IPS DF 4.7 (cell line): ENCODE results near the gene BTBD6.
"Not testable (repeated sequence)": the region's sequence is repeated elsewhere in the genome, so short reads cannot be mapped to it uniquely, and the experiment has no call there.

Source experiments
- DNase-seq: peaks from one replicate; pipeline ENCODE4 v3.0.0-alpha.2; 2013; ENCODE audit warnings: low spot score; ENCODE audit errors: extremely low read depth

Gene BTBD6

DNA sequence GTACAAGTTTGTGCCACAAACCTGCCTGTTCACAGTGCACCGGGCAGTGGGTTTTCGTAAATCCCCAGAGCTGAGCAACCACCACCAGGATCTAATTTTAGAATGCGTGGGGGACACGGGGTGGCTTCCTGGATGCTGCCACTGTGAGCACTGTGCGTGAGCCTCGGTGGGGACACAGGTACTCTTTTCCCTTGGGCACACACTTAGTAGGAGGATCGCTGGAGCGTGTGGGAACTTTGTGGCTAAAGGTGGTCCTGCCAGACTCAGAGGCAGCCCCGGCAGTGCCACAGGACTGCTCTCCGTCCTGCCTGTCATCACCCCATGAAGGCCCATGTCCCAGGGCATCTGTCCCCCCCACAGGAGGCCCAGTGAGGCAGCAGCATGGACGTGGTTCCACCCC, 21.1 kb downstream of the BTBD6 start:
- no peak for DNase-seq

DNA sequence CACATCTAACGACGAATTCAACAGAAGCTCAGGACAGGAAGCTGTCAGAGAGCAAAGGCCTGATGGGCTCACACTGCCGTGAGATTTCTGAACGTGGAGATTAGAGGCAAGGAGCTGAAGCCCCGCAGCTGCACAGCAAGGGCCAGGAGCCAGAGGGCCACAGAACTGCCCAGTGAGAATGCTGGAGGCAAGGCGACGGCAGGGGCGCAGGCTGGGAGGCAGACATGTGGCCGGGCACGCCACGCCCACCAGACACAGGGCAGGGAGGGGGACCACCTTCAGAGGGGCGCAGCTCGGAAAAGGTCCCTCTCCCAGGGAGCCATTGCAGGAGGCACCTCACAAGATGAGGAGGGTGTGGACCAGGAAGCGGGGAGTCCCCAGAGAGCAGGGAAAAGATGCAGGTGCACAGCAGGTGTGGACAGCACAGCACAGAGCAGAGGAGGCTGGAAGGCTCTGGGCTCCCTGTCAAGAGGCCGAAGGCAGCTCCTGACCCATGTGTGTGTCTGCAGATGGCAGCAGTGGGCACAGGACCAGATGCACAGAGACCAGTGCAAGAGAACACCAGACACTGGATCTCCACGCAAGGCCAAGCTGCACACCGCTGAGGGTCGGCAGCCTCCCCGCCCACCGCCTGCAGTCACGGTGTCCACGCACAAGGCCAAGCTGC, 23.0 kb downstream of the BTBD6 start:
- no peak for DNase-seq

GRCh38 chr14:105272623-105273022, 24.3 kb downstream of the BTBD6 start:
- no peak for DNase-seq

GRCh38 chr14:105273062-105273461, 24.7 kb downstream of the BTBD6 start:
- DNase-seq, result no peak

GRCh38 chr14:105274637-105275036, 26.3 kb downstream of the BTBD6 start:
- DNase-seq, result no peak

DNA sequence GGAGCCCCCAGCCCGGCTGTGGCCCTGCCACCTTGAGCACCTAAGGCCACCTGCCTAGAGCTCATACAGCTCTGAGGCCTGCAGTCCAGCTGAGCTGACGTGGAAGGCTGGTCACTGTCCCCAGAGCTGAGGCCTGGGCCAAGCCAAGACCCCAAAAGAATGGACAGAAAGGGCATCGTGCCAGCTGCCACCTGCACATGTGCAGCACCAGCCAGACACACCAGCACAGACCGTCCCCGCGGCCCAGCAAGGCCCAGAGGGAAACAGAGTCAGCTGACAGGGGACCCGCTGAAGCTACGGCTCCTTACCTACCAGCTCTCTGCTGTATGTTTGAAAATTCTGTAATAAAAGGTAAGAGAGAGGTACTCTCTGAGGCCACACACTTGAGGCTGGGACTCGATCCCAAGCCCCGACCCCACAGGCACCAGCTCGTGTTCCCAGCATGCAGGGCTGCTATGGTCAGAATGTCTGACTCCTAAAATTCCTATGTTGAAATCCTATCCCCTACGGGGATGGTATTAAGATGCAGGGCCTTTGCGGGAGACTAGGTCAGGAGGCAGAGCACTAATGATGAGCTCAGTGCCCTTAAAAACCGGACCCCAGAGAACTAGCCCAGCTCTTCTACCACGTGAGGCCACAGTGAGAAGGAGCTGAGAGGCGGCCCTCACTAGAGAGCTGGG, 27.1 kb downstream of the BTBD6 start:
- no peak for DNase-seq

DNA sequence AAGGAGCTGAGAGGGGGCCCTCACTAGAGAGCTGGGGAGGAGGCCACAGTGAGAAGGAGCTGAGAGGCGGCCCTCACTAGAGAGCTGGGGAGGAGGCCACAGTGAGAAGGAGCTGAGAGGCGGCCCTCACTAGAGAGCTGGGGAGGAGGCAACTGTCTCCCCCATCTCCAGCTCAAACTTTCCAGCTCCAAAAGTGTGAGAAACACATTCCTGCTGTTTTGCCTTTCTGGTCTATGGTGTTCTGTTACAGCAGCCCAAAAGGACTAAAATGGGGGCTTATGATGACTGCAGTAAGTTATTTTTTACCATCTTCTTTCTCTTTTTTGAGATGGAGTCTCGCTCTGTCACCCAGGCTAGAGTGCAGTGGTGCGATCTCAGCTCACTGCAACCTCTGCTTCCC, 29.1 kb downstream of the BTBD6 start:
- not testable (repeated sequence) for DNase-seq

GRCh38 chr14:105279642-105280361, 31.5 kb downstream of the BTBD6 start:
- no peak for DNase-seq

GRCh38 chr14:105280525-105280924, 32.2 kb downstream of the BTBD6 start:
- no peak for DNase-seq

DNA sequence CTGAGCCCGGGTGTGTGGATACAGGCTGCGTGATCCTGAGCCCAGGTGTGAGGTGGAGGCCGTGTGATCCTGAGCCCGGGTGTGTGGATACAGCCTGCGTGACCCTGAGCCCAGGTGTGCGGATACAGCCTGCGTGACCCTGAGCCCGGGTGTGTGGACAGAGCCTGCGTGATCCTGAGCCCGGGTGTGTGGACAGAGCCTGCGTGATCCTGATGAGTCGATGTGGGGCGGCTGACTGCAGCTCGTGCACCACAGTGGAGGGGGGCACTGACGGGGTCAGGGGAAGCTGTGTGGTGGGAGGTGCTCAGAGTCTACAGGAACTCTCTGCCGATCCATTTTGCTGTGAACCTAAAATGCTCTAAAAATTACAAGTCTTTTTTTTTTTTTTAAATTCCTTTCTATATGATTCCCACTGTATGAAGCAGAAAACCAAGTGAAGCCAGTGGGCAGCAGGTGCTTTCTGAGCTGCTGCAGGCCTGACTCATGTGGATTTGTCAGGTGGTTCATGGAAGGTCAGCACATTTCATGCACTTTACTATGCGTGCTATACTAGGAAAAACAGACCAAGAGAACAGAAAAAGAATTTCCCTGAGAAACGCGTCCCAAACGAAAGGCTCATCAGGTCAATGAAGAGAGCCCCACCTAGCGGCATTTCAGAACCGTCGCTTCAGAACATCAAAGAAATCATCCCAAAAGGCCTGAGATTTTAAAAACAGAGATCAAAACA, 33.2 kb downstream of the BTBD6 start:
- no peak for DNase-seq

- DNase-seq, result no peak
Measured at GRCh38 chr14:105282098-105282725, 33.9 kb downstream of the BTBD6 start.

DNA sequence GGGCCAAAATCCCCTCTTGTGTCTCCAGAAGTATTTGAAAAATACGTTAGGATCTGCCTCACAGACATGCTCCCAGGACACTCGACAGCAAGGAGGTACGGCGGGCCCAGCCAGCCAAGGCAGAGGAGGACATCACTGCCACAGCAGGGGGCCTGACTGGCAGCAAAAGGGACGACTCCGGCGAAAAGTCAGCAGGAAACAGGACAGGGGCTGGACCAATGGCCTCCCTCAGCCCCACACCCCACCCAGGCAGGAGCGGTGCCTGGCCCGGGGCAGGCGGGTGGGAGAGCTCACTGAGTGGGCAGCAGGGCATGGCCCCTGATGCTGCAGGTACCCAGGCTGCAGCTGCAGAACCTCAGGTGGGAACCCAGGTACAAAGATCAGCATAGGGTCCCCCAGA, 34.7 kb downstream of the BTBD6 start:
- no peak for DNase-seq

GRCh38 chr14:105283899-105284298, 35.6 kb downstream of the BTBD6 start:
- no peak for DNase-seq

GRCh38 chr14:105285174-105285573, 36.8 kb downstream of the BTBD6 start:
- no peak for DNase-seq

DNA sequence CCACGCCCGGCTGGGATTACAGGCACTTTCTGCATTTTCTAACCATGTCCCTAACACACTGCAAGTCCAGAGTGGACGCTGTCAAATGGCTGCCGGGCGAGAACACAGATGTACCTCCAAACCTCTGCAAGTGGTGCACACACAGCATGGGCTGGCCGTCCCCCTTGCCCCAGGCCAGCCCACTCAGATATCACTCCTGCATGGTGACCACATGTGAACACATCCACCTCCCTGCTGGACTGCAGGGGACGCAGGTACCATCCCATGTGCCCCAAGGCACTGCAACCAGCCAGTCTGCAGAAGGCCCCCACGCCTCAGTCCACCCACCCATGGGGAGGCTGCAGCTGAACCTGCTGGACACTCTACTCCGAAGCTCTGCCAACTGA, 38.4 kb downstream of the BTBD6 start:
- no peak for DNase-seq

- no peak for DNase-seq
Measured at GRCh38 chr14:105287249-105288102, 39.1 kb downstream of the BTBD6 start.

- not testable (repeated sequence) for DNase-seq
Measured at GRCh38 chr14:105288936-105289335, 40.6 kb downstream of the BTBD6 start.

GRCh38 chr14:105290621-105291346, 42.5 kb downstream of the BTBD6 start:
- DNase-seq, result no peak

DNA sequence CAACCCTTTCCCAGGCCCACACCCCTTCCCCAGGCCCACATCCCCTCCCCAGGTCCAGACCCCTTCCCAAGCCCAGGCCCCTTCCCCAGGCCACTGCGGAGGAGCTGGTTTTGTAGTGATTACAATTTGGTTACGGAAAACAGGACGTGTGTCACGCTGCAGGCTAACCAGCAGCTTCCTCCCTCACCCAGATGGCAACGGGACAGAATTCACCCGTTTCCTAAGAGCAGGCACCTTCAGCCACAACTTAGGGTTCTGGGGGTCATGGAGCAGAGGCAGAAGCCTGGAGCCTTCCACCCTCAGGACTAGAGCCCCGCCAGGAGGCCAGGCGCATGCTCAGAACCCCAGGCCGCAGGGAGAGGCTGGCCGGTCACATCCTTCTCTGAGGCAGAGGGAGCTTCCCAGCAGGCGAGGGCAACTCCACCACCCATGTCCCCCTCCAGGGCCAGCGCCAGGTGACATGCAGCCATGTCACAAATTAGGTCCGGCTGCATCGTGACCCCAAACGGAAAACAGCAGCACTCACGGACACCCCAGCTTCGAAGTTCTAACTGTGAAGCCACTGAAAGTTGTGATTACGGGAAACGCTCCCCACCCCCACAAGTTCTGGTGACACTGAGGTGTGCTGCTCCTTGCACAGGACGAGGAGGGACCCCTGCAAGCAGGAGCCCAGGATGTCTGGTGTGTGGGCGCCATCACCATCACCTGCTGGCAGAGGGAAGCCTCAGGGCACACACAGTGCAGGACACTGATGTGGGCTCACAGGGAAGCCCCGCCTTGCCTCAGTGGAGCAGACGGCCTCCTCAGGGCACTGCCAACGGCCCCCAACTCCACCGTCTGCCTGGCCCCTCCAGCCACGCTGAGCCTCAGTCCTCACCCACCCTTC, 44.7 kb downstream of the BTBD6 start:
- no peak for DNase-seq
